Activated CD8-positive, alpha-beta T cell treated with anti-CD3 and anti-CD28 coated beads for 36 hours (primary cell): ENCODE results near the gene TNRC6C. TPM values are rescaled to one million over a fixed set of nuclear protein-coding genes. Genes with fewer than 3 reads are reported as not detected.

Experiments
- ATAC-seq: fragments of 200-7000 bp; cut with Tn5 transposase; one replicate; pipeline ENCODE4 v1.10.0; 2021; ENCODE audit warnings: mild to moderate bottlenecking, moderate library complexity
- CTCF ChIA-PET: fragments of 350-600 bp; sonication (Branson Sonifier 250); formaldehyde crosslinking; loops from one replicate; lab custom pipeline; 2021; ENCODE audit warnings: antibody characterized with exemption; lab: Charles Lee
- POLR2A ChIA-PET: fragments of 350-600 bp; sonication (Branson Sonifier 250); formaldehyde crosslinking; loops from one replicate; lab custom pipeline; 2021; ENCODE audit warnings: antibody characterized with exemption; lab: Charles Lee
- DNase-seq: peaks from one replicate; pipeline ENCODE4 v3.0.0-alpha.2; 2020
- H3K27ac Mint-ChIP-seq: one replicate; pipeline ENCODE4 v1.8.0; 2021; ENCODE audit warnings: mild to moderate bottlenecking, mixed read lengths
- H3K27me3 Mint-ChIP-seq: one replicate; pipeline ENCODE4 v1.8.0; 2021; ENCODE audit warnings: mixed read lengths
- H3K36me3 Mint-ChIP-seq: one replicate; pipeline ENCODE4 v1.8.0; 2021; ENCODE audit warnings: low read depth, mixed read lengths
- H3K4me1 Mint-ChIP-seq: one replicate; pipeline ENCODE4 v1.8.0; 2021; ENCODE audit warnings: low read depth, mixed read lengths
- H3K4me3 Mint-ChIP-seq: one replicate; pipeline ENCODE4 v1.8.0; 2021; ENCODE audit warnings: mild to moderate bottlenecking, moderate library complexity, mixed read lengths
- H3K9me3 Mint-ChIP-seq: one replicate; pipeline ENCODE4 v1.8.0; 2021; ENCODE audit warnings: mixed read lengths
- CTCF ChIP-seq: fragments of 200-600 bp; IDR thresholded peaks from one replicate; pipeline ENCODE4 v1.8.0; 2022; ENCODE audit warnings: antibody characterized with exemption, mild to moderate bottlenecking
- intact Hi-C: fragments of 100-400 bp; cut with micrococcal nuclease; formaldehyde crosslinking; loops from one replicate; pipeline ENCODE4 v1.10.0; 2022
- total RNA-seq, 2 experiments: library from RNA; stranded (reverse); gene quantifications; one replicate each; pipeline ENCODE4 v1.2.3, GENCODE V29; 2021

The TNRC6C gene
- total RNA-seq, 2 experiments from 2014 or later = 26.4 to 26.6 TPM

GRCh38 chr17:78147315-78147998 lies 189.0 kb downstream of the TNRC6C start:
- H3K4me3 Mint-ChIP-seq = no peak overlapping the region
- DNase-seq = peak; percentile 30
- H3K4me1 Mint-ChIP-seq = peaks cover 23% of the 10 kb centered on the region
- peaks cover 3% of the 10 kb centered on the region for H3K36me3 Mint-ChIP-seq
- intact Hi-C loops = no loop called here
- no peaks in the 10 kb centered on the region for H3K9me3 Mint-ChIP-seq
- ATAC-seq = peak; percentile 58
- ChIA-PET CTCF (interaction anchor here (0.8 kb wide), 1 partner anchor 10 kb away, joined by 3 read pairs; no protein-coding TSS in a partner anchor), POLR2A (interaction anchor here (1.4 to 19.2 kb wide), 3 partner anchors 10 to 23 kb away, joined by 4 to 335 read pairs (median 4); partner anchors contain the start of genes TMC6 and TMC8)
- peak overlapping the region; percentile 68 for H3K27ac Mint-ChIP-seq
- H3K27me3 Mint-ChIP-seq = no peaks in the 10 kb centered on the region
- TF ChIP-seq CTCF = no peak

- Mint-ChIP-seq H3K27me3 (no peaks in the 10 kb centered on the region), H3K27ac (no peak overlapping the region), H3K4me1 (peaks cover 16% of the 10 kb centered on the region), H3K9me3 (no peaks in the 10 kb centered on the region), H3K36me3 (no peaks in the 10 kb centered on the region), H3K4me3 (no peak overlapping the region)
- ATAC-seq (no peak), DNase-seq (no peak)
- POLR2A ChIA-PET = interaction anchor here (1.4 to 19.2 kb wide), 2 partner anchors 15 to 22 kb away, joined by 3 to 335 read pairs; partner anchors contain the start of genes TMC6 and TMC8
- CTCF ChIA-PET = no interaction called here
- TF ChIP-seq CTCF = no peak
- intact Hi-C loops = no loop called here
These were observed 189.9 kb downstream of the TNRC6C start for GRCh38 chr17:78148286-78149016.

GRCh38 chr17:78151514-78152008 lies 193.1 kb downstream of the TNRC6C start:
- DNase-seq = no peak
- TF ChIP-seq CTCF = no peak
- ChIA-PET CTCF (interaction anchor here (0.6 to 0.7 kb wide), 2 partner anchors 11 to 67 kb away, joined by 3 to 4 read pairs; no protein-coding TSS in a partner anchor), POLR2A (interaction anchor here (0.9 to 1.9 kb wide), 3 partner anchors 9 to 14 kb away, joined by 3 to 8 read pairs (median 5); no protein-coding TSS in a partner anchor)
- Mint-ChIP-seq H3K27ac (no peak overlapping the region), H3K27me3 (no peaks in the 10 kb centered on the region), H3K9me3 (no peaks in the 10 kb centered on the region), H3K4me3 (no peak overlapping the region), H3K36me3 (no peaks in the 10 kb centered on the region), H3K4me1 (peaks cover 18% of the 10 kb centered on the region)
- intact Hi-C loops = no loop called here
- ATAC-seq = no peak

GRCh38 chr17:78154903-78155811 lies 196.7 kb downstream of the TNRC6C start:
- intact Hi-C loops = no loop called here
- no peak for TF ChIP-seq CTCF
- no peak overlapping the region for H3K4me3 Mint-ChIP-seq
- CTCF ChIA-PET = interaction anchor here (1.9 kb wide), 1 partner anchor 21 kb away, joined by 5 read pairs; no protein-coding TSS in a partner anchor
- DNase-seq = peak; percentile 64
- peak overlapping the region; percentile 13 for H3K27ac Mint-ChIP-seq
- H3K9me3 Mint-ChIP-seq = no peaks in the 10 kb centered on the region
- H3K4me1 Mint-ChIP-seq = peaks cover 12% of the 10 kb centered on the region
- H3K36me3 Mint-ChIP-seq = no peaks in the 10 kb centered on the region
- peak; percentile 81 for ATAC-seq
- no peaks in the 10 kb centered on the region for H3K27me3 Mint-ChIP-seq
- POLR2A ChIA-PET = interaction anchor here (1.1 to 1.6 kb wide), 3 partner anchors 12 to 14 kb away, joined by 3 to 5 read pairs (median 5); partner anchors contain the start of gene SYNGR2

Other genes starting within 250 kb of the TNRC6C start
- 100 to 1,000 TPM; 209 to 213 TPM for gene TMC6, start 170.1 kb downstream of the TNRC6C start, total RNA-seq
- 100 to 1,000 TPM; 182 to 197 TPM for gene TMC8, start 172.1 kb downstream of the TNRC6C start, total RNA-seq
- gene C17orf99, start 187.7 kb downstream of the TNRC6C start, total RNA-seq = under 1 TPM in 1 of 2 experiments, not detected in 1; 0.51 TPM
- 10 to 100 TPM; 92.6 to 95.1 TPM for gene SYNGR2, start 209.9 kb downstream of the TNRC6C start, total RNA-seq
- gene TK1, start 228.3 kb downstream of the TNRC6C start, total RNA-seq = 100 to 1,000 TPM; 175 to 179 TPM
- gene AFMID, start 228.7 kb downstream of the TNRC6C start, total RNA-seq = 10 to 100 TPM; 20.8 to 27.9 TPM